ENCODE results near the gene SAFB.
"Not testable (repeated sequence)": the region's sequence is repeated elsewhere in the genome, so short reads cannot be mapped to it uniquely, and the experiment has no call there.

GRCh38 chr19:5688262-5688881, 65.5 kb downstream of the SAFB start:
- TF ChIP-seq CTCF (IDR thresholded peaks at IDR 0.05 in 2 of 3, conservative IDR thresholded peaks at IDR 0.05 in 1 of 3; ENCODE audit: borderline replicate concordance in 1 of 3, insufficient read depth in 1 of 3, low read depth in 2 of 3, low read length in 2 of 3); POLR2A (IDR thresholded peaks at IDR 0.05; ENCODE audit: borderline replicate concordance, extremely low read depth, insufficient read depth, insufficient read length); CEBPB (IDR thresholded peaks at IDR 0.05; ENCODE audit: low read depth); POLR2AphosphoS5 (IDR thresholded peaks at IDR 0.05; ENCODE audit: low read depth, low read length); YY1 (IDR thresholded peaks at IDR 0.05; ENCODE audit: extremely low read depth, insufficient replicate concordance, low read depth, low read length); EGR1 (IDR thresholded peaks at IDR 0.05; ENCODE audit: low read depth); EZH2phosphoT487 (IDR thresholded peaks at IDR 0.05; ENCODE audit: borderline replicate concordance); SRF (IDR thresholded peaks at IDR 0.05; ENCODE audit: low read depth); SP1 (IDR thresholded peaks at IDR 0.05; ENCODE audit: low read depth); RAD21 (IDR thresholded peaks at IDR 0.05; ENCODE audit: low read depth); TCF7L2 (IDR thresholded peaks at IDR 0.05; ENCODE audit: borderline replicate concordance, extremely low read depth, insufficient read depth, insufficient read length): not testable (repeated sequence)
- TF ChIP-seq, protein P1, sequence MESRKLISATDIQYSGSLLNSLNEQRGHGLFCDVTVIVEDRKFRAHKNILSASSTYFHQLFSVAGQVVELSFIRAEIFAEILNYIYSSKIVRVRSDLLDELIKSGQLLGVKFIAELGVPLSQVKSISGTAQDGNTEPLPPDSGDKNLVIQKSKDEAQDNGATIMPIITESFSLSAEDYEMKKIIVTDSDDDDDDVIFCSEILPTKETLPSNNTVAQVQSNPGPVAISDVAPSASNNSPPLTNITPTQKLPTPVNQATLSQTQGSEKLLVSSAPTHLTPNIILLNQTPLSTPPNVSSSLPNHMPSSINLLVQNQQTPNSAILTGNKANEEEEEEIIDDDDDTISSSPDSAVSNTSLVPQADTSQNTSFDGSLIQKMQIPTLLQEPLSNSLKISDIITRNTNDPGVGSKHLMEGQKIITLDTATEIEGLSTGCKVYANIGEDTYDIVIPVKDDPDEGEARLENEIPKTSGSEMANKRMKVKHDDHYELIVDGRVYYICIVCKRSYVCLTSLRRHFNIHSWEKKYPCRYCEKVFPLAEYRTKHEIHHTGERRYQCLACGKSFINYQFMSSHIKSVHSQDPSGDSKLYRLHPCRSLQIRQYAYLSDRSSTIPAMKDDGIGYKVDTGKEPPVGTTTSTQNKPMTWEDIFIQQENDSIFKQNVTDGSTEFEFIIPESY (IDR thresholded peaks at IDR 0.05; ENCODE audit: extremely low read depth, insufficient replicate concordance, low read length) = not testable (repeated sequence)
- TF ChIP-seq, protein P2, sequence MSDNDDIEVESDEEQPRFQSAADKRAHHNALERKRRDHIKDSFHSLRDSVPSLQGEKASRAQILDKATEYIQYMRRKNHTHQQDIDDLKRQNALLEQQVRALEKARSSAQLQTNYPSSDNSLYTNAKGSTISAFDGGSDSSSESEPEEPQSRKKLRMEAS (IDR thresholded peaks at IDR 0.05) = not testable (repeated sequence)
- TF ChIP-seq, protein P3, sequence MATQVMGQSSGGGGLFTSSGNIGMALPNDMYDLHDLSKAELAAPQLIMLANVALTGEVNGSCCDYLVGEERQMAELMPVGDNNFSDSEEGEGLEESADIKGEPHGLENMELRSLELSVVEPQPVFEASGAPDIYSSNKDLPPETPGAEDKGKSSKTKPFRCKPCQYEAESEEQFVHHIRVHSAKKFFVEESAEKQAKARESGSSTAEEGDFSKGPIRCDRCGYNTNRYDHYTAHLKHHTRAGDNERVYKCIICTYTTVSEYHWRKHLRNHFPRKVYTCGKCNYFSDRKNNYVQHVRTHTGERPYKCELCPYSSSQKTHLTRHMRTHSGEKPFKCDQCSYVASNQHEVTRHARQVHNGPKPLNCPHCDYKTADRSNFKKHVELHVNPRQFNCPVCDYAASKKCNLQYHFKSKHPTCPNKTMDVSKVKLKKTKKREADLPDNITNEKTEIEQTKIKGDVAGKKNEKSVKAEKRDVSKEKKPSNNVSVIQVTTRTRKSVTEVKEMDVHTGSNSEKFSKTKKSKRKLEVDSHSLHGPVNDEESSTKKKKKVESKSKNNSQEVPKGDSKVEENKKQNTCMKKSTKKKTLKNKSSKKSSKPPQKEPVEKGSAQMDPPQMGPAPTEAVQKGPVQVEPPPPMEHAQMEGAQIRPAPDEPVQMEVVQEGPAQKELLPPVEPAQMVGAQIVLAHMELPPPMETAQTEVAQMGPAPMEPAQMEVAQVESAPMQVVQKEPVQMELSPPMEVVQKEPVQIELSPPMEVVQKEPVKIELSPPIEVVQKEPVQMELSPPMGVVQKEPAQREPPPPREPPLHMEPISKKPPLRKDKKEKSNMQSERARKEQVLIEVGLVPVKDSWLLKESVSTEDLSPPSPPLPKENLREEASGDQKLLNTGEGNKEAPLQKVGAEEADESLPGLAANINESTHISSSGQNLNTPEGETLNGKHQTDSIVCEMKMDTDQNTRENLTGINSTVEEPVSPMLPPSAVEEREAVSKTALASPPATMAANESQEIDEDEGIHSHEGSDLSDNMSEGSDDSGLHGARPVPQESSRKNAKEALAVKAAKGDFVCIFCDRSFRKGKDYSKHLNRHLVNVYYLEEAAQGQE (IDR thresholded peaks at IDR 0.05; ENCODE audit: low read depth) = not testable (repeated sequence)
